IPS-18a (cell line): ENCODE measurements around the gene ZNF771.
A peak's percentile ranks its signal among the peaks of the same experiment; 100 is the strongest.
"Not testable (repeated sequence)": the region's sequence is repeated elsewhere in the genome, so short reads cannot be mapped to it uniquely, and the experiment has no call there.

Experiments
- H3K27ac ChIP-seq: one replicate; pipeline ENCODE4 v1.5.1; 2013; ENCODE audit warnings: low read length
- H3K27me3 ChIP-seq: one replicate; pipeline ENCODE4 v1.6.1; 2013; ENCODE audit warnings: mild to moderate bottlenecking, low read length; ENCODE audit not compliant: control insufficient read depth, insufficient read depth
- H3K36me3 ChIP-seq: one replicate; pipeline ENCODE4 v1.6.1; 2013; ENCODE audit warnings: low read depth, low read length; ENCODE audit not compliant: control insufficient read depth
- H3K4me1 ChIP-seq: one replicate; pipeline ENCODE4 v1.6.1; 2013; ENCODE audit warnings: low read depth, low read length; ENCODE audit not compliant: control insufficient read depth
- H3K4me3 ChIP-seq: one replicate; pipeline ENCODE4 v1.5.1; 2013; ENCODE audit warnings: low read length
- H3K9ac ChIP-seq: one replicate; pipeline ENCODE4 v1.6.1; 2013; ENCODE audit warnings: mild to moderate bottlenecking, low read length, moderate library complexity
- H3K9me3 ChIP-seq: one replicate; pipeline ENCODE4 v1.6.1; 2013; ENCODE audit warnings: low read depth, low read length; ENCODE audit not compliant: control insufficient read depth

The ZNF771 gene

DNA sequence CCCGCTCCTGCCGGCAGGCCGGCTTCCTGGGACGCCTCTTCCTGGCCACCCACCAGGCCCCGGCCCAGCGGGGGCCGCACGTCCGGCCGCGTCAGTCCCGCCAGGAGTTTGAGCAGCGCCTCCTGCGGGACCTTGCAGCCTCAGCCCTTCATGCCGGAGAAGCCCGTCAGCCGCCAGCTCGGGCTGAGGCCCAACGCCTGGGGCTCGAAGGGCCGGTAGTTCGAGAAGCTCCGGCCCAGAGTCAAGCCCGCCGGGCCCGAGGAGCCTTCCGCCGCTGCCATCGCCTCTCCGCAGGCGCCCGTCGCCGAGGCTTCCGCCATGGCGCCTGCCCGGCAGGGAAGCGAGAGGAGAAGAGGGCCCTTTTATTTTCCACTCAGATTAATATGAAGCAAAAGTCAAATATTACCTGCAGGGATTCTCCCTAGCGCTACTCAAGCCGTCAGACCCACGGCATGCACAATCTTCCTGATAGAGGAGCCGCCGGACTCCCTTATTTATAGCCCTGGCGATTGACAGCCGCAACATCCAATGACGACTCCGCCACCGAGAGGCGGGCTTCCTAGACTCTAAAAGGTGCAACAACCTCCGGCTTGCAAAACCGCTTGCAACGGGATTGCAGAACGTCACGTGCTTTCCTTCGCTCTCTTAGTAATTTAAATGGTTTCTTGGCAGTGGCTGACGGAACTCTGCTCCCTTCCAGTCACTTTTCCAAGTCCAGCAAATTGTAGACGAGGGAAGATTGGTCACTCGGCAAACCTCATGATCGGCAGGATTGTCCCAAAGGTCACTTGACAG is 38.2 kb downstream of the ZNF771 start, which contains the start of gene SEPHS2:
Gene SEPHS2, minus strand, starts transcription at position 467 of the 795 bp plus-strand sequence. Its CDS starts 147 bp downstream, at position 320.
- Histone ChIP-seq H3K36me3 (peaks cover 5% of the 10 kb centered on the region), H3K27ac (peak within 1 kb of the TSS; percentile 40), H3K4me1 (peaks cover 10% of the 10 kb centered on the region), H3K27me3 (no peaks in the 10 kb centered on the region), H3K9me3 (no peaks in the 10 kb centered on the region), H3K9ac (peak within 1 kb of the TSS; percentile 81), H3K4me3 (peak within 1 kb of the TSS; percentile 87)

DNA sequence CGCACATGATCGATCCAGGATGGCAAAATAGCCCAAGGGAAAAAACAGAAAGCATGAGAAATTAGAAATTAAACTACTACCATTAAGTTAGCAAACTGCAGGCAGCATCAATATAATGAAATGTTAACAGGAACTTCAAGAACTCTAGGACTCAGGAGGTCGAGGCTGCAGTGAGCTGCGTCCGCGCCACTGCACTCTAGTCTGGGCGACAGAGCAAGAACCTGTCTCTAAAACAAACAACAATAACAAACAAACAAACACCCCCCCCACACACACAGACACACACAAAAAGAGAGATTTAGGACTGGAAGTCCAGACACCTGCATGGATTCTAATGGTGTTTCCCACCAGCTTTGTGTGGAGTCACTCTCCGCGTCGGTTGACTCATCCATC is 38.8 kb downstream of the ZNF771 start:
- H3K9ac ChIP-seq = peak overlapping the region; percentile 81
- no peak overlapping the region for H3K27ac ChIP-seq
- H3K4me1 ChIP-seq = peaks cover 10% of the 10 kb centered on the region
- H3K4me3 ChIP-seq = peak overlapping the region; percentile 87
- no peaks in the 10 kb centered on the region for H3K27me3 ChIP-seq
- H3K9me3 ChIP-seq = no peaks in the 10 kb centered on the region
- H3K36me3 ChIP-seq = peaks cover 5% of the 10 kb centered on the region

DNA sequence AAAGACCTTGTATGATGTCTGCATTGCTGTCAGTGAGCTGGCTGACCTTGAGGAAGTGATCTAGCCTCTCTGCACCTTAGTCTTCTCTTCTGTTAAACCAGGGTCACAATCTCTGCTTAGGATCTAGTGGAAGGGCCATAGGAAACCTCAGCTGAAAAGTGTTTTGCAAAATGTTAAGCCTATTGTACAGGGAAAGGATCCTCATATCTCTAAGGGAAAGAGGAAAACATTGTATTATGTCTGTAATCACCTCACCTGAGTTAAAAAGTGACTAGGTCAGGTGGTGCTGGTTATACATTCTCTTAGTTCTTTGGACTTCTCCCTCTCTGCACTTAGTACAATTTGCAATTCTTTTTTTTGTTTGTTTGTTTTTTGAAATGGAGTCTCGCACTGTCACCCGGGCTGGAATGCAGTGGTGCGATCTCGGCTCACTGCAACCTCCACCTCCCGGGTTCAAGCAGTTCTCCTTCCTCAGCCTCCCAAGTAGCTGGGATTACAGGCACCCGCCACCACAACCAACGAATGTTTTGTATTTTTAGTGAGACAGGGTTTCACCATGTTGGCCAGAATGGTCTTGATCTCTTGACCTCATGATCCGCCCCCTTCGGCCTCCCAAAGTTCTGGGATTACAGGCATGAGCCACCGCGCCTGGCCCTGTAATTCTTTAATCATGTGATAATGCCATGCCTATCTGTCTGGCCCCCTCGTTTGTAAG is 40.3 kb downstream of the ZNF771 start:
- Histone ChIP-seq H3K27me3 (no peaks in the 10 kb centered on the region), H3K27ac (no peak overlapping the region)

DNA sequence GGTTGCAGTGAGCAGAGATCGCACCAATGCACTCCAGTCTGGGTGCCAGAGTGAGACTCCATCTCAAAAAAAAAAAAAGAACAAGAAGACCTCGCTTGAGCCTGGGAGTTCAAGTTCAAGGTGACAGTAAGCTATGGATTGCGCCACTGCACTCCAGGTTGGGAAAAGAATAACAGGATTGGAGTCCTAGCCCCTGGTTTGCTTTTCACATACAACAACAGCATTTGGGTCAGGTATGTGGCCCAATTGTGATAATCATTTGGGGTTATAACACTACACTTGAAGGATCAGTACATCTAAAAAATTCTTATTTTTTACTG is 41.7 kb downstream of the ZNF771 start:
- Histone ChIP-seq H3K9me3 (no peaks in the 10 kb centered on the region), H3K27me3 (no peaks in the 10 kb centered on the region), H3K9ac (no peak overlapping the region), H3K27ac (no peak overlapping the region), H3K4me1 (peaks cover 10% of the 10 kb centered on the region), H3K36me3 (peaks cover under 1% of the 10 kb centered on the region), H3K4me3 (no peak overlapping the region)

More for the DNA sequence above, 40.3 kb downstream of the ZNF771 start:
- Histone ChIP-seq H3K9me3 (no peaks in the 10 kb centered on the region), H3K9ac (no peak overlapping the region), H3K4me1 (peaks cover 10% of the 10 kb centered on the region), H3K4me3 (no peak overlapping the region), H3K36me3 (peaks cover 5% of the 10 kb centered on the region)

GRCh38 chr16:30452709-30453580 is 45.5 kb downstream of the ZNF771 start:
- not testable (repeated sequence) for H3K9me3 ChIP-seq, H3K9ac ChIP-seq, H3K4me1 ChIP-seq, H3K4me3 ChIP-seq, H3K27ac ChIP-seq, H3K27me3 ChIP-seq, H3K36me3 ChIP-seq

- Histone ChIP-seq H3K27ac (no peak overlapping the region), H3K4me1 (no peaks in the 10 kb centered on the region), H3K9me3 (no peaks in the 10 kb centered on the region), H3K9ac (no peak overlapping the region), H3K27me3 (no peaks in the 10 kb centered on the region), H3K36me3 (no peaks in the 10 kb centered on the region), H3K4me3 (no peak overlapping the region)
Observed at GRCh38 chr16:30456302-30456701, 48.9 kb downstream of the ZNF771 start.

DNA sequence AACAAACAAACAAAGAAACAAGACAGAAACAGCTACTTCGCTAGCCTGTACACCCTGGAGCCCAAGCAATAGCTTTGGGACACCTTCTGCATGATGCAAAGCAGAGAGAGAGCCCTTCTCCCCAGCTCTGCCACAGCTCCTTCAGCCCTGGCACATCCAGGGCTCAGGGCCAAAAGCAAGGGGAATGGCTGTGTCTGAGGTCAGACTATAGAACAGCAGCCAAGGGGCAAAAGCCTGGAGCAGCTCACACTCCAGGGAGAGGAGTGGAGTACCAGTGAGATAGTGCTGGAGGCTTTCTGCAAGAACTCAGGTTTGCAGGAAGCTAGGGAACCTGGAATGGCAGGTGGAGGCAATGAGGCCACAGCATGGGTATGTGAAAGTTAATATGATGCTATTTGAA is 49.9 kb downstream of the ZNF771 start:
- no peaks in the 10 kb centered on the region for H3K36me3 ChIP-seq
- H3K4me3 ChIP-seq = no peak overlapping the region
- no peaks in the 10 kb centered on the region for H3K27me3 ChIP-seq
- H3K9me3 ChIP-seq = no peaks in the 10 kb centered on the region
- no peak overlapping the region for H3K27ac ChIP-seq
- no peak overlapping the region for H3K9ac ChIP-seq
- no peaks in the 10 kb centered on the region for H3K4me1 ChIP-seq

GRCh38 chr16:30457743-30458560 is 50.5 kb downstream of the ZNF771 start:
- Histone ChIP-seq H3K4me3 (no peak overlapping the region), H3K36me3 (no peaks in the 10 kb centered on the region), H3K27ac (no peak overlapping the region), H3K9ac (no peak overlapping the region), H3K4me1 (no peaks in the 10 kb centered on the region), H3K9me3 (no peaks in the 10 kb centered on the region), H3K27me3 (no peaks in the 10 kb centered on the region)

DNA sequence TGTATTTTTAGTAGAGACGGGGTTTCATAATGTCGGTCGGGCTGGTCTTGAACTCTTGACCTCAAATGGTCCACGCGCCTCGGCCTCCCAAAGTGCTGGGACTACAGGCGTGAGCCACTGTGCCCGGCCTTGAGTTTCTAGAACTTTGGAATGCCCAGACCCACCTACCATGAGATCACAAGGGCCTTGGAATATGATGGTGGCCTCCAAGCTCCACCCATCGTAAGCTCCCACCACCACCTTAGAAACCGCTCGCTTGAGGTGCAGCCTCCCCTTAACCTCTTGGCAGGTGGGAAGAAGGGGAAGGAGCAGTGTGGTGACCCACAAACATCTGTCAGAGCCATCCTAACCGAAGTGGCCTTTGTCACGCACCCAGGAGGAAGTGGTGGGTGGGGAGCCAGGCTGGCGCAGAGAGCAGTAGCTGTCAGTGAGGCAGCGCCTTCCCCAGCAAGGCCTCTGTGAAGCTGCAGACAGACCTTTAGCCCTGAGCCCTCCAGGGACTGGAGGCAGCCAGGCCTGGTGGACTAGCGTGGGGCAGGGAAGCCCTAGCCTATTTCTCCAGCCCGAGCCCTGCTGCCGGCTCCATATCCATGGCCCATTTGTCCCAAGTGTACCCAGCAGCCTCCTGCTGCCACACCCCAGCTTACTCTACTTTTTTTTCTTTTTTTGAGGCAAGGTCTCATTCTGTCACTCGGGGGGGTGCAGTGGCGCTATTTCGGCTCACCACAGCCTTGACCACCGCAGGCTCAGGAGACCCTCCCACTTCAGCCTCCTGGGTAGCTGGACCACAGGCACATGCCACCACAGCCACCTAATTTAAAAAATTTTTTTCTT is 51.4 kb downstream of the ZNF771 start:
- no peak overlapping the region for H3K9ac ChIP-seq
- no peaks in the 10 kb centered on the region for H3K4me1 ChIP-seq
- no peaks in the 10 kb centered on the region for H3K36me3 ChIP-seq
- no peaks in the 10 kb centered on the region for H3K27me3 ChIP-seq
- no peak overlapping the region for H3K27ac ChIP-seq
- H3K4me3 ChIP-seq = no peak overlapping the region
- no peaks in the 10 kb centered on the region for H3K9me3 ChIP-seq

- Histone ChIP-seq H3K27me3 (no peaks in the 10 kb centered on the region), H3K4me1 (no peaks in the 10 kb centered on the region), H3K4me3 (no peak overlapping the region), H3K9me3 (no peaks in the 10 kb centered on the region), H3K9ac (no peak overlapping the region), H3K36me3 (no peaks in the 10 kb centered on the region), H3K27ac (no peak overlapping the region)
Observed at GRCh38 chr16:30459456-30459855, 52.0 kb downstream of the ZNF771 start.
